HCT116 (cell line): ENCODE measurements around the gene SYT11.

Experiments
- EZH2phosphoT487 ChIP-seq: fragments of 200-600 bp; IDR thresholded peaks from 2 replicates; pipeline ENCODE4 v1.6.1; 2018; ENCODE audit warnings: antibody characterized with exemption, borderline replicate concordance
- TF ChIP-seq, protein P1 (sequence below): IDR thresholded peaks from 2 replicates; pipeline ENCODE4 v1.6.1; 2012

- TF ChIP-seq, protein P1, sequence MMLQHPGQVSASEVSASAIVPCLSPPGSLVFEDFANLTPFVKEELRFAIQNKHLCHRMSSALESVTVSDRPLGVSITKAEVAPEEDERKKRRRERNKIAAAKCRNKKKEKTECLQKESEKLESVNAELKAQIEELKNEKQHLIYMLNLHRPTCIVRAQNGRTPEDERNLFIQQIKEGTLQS, result no peak
- no peak for TF ChIP-seq EZH2phosphoT487
These were observed 45.7 kb upstream of the SYT11 start for GRCh38 chr1:155813672-155814071.
